Measurements from ENCODE around the gene ZNF764. TPM values are rescaled to one million over a fixed set of nuclear protein-coding genes. Genes with fewer than 3 reads are reported as not detected.

Gene ZNF764
- total RNA-seq, 2 donors from 2014 or later = 8.5 to 9.6 TPM

GRCh38 chr16:30588651-30589050 lies 30.5 kb upstream of the ZNF764 start:
- H3K4me3 ChIP-seq = no peak overlapping the region
- peaks cover 9 to 14% of the 10 kb centered on the region in 2 donors for H3K4me1 ChIP-seq (ENCODE audit: control insufficient read depth in 1 of 2, low read depth in 2 of 2)
- H3K9me3 ChIP-seq = no peaks in the 10 kb centered on the region
- H3K27ac ChIP-seq = no peak overlapping the region
- no peaks in the 10 kb centered on the region for H3K27me3 ChIP-seq (replicated peaks; ENCODE audit: insufficient read depth)
- ATAC-seq (ENCODE audit: insufficient number of reproducible peaks, low FRiP score, low read depth) (no peak), DNase-seq (ENCODE audit: low spot score) (no peak)
- H3K36me3 ChIP-seq = no peaks in the 10 kb centered on the region
- TF ChIP-seq CTCF (IDR thresholded peaks at IDR 0.05) = no peak

- Histone ChIP-seq H3K27ac (peak within 1 kb of the TSS; percentile 81 to 89), H3K4me1 (ENCODE audit: control insufficient read depth in 1 of 2, low read depth in 2 of 2) (peaks cover 9 to 23% of the 10 kb centered on the region in 2 donors), H3K27me3 (replicated peaks; ENCODE audit: insufficient read depth) (no peaks in the 10 kb centered on the region), H3K9me3 (no peaks in the 10 kb centered on the region), H3K4me3 (peak within 1 kb of the TSS; percentile 88), H3K36me3 (peaks cover 6% of the 10 kb centered on the region)
- TF ChIP-seq CTCF (IDR thresholded peaks at IDR 0.05) = no peak
- peak; percentile 96 for DNase-seq (ENCODE audit: low spot score)
- ATAC-seq (ENCODE audit: insufficient number of reproducible peaks, low FRiP score, low read depth) = peak; percentile 99
These were observed 27.4 kb upstream of the ZNF764 start, which contains the start of gene ZNF785 for GRCh38 chr16:30585400-30586191. TSS of gene ZNF785 (minus strand) at chr16:30585697. CDS start at chr16:30585611, 86 bp downstream.

GRCh38 chr16:30585022-30585399 lies 26.8 kb upstream of the ZNF764 start:
- H3K27ac ChIP-seq = peak overlapping the region; percentile 81 to 89
- ATAC-seq (ENCODE audit: insufficient number of reproducible peaks, low FRiP score, low read depth) = no peak
- H3K4me3 ChIP-seq = peak overlapping the region; percentile 88
- no peak for DNase-seq (ENCODE audit: low spot score)
- no peak for TF ChIP-seq CTCF (IDR thresholded peaks at IDR 0.05)
- peaks cover 6% of the 10 kb centered on the region for H3K36me3 ChIP-seq
- no peaks in the 10 kb centered on the region for H3K27me3 ChIP-seq (replicated peaks; ENCODE audit: insufficient read depth)
- no peaks in the 10 kb centered on the region for H3K9me3 ChIP-seq
- peaks cover 9 to 23% of the 10 kb centered on the region in 2 donors for H3K4me1 ChIP-seq (ENCODE audit: control insufficient read depth in 1 of 2, low read depth in 2 of 2)

GRCh38 chr16:30582611-30583340 lies 24.6 kb upstream of the ZNF764 start:
- no peaks in the 10 kb centered on the region for H3K9me3 ChIP-seq
- H3K4me3 ChIP-seq = no peak overlapping the region
- H3K4me1 ChIP-seq (ENCODE audit: control insufficient read depth in 1 of 2, low read depth in 2 of 2) = peaks cover 9 to 23% of the 10 kb centered on the region in 2 donors
- TF ChIP-seq CTCF (IDR thresholded peaks at IDR 0.05) = no peak
- ATAC-seq (ENCODE audit: insufficient number of reproducible peaks, low FRiP score, low read depth) (no peak), DNase-seq (ENCODE audit: low spot score) (no peak)
- peaks cover 6% of the 10 kb centered on the region for H3K36me3 ChIP-seq
- H3K27ac ChIP-seq = no peak overlapping the region
- no peaks in the 10 kb centered on the region for H3K27me3 ChIP-seq (replicated peaks; ENCODE audit: insufficient read depth)

GRCh38 chr16:30581457-30581856 lies 23.3 kb upstream of the ZNF764 start:
- Histone ChIP-seq H3K4me1 (ENCODE audit: control insufficient read depth in 1 of 2, low read depth in 2 of 2) (peaks cover 9 to 23% of the 10 kb centered on the region in 2 donors), H3K4me3 (no peak overlapping the region), H3K9me3 (no peaks in the 10 kb centered on the region), H3K27ac (no peak overlapping the region), H3K36me3 (peaks cover 6% of the 10 kb centered on the region), H3K27me3 (replicated peaks; ENCODE audit: insufficient read depth) (no peaks in the 10 kb centered on the region)
- ATAC-seq (ENCODE audit: insufficient number of reproducible peaks, low FRiP score, low read depth) (no peak), DNase-seq (ENCODE audit: low spot score) (no peak)
- no peak for TF ChIP-seq CTCF (IDR thresholded peaks at IDR 0.05)

All from thoracic aorta (tissue), 2 donors.